ENCODE data around the gene DNTTIP2.

The DNTTIP2 gene

DNA sequence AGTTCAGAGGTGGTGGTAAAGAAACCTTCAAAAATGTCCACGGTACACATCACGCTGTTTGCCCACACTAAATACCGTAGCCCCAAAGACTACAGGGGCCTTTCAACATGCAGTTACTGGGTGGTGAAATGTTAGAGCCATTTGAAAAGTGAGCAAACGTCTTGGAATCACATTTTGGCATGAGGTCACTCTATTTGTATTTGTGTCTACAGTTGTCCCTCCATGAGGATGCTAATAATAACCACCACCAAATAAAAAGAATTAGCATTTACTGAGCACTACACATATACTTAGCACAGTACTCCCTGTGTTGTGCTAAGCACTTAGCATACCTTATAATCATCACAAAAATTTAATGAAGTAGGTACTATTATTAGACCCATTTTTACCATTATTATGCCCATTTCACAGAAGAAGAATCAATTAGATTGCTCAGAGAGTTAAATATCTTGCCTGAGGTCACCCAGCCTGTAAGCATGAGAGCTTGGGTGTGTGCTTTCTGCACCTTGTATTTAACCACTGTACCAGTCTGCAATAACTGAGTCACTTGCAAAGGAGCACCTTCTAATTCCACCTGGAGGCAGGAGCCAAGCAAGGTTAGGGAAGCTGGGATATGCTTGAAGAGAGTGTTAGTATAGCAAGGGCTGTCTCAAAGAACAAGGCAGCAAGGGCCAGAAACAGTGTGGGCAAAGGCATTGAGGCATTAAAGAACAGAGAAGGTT lies 57.4 kb downstream of the DNTTIP2 start:
- ChIA-PET CTCF (interaction anchor here (1.2 kb wide), 1 partner anchor 23 kb away, joined by 3 read pairs; no protein-coding TSS in a partner anchor), POLR2A (interaction anchor here (0.6 to 1.1 kb wide), 4 partner anchors 23 to 375 kb away, joined by 3 to 4 read pairs (median 3); no protein-coding TSS in a partner anchor)
- no peak for DNase-seq (ENCODE audit: extremely low spot score)
- TF ChIP-seq FOXK2 (IDR thresholded peaks at IDR 0.05) (no peak), FOXM1 (IDR thresholded peaks at IDR 0.05; ENCODE audit: borderline replicate concordance) (no peak), HDGF (IDR thresholded peaks at IDR 0.05; ENCODE audit: borderline replicate concordance) (no peak), BHLHE40 (IDR thresholded peaks at IDR 0.05; ENCODE audit: borderline replicate concordance) (no peak), LEF1 (IDR thresholded peaks at IDR 0.05; ENCODE audit: borderline replicate concordance) (no peak), SP1 (IDR thresholded peaks at IDR 0.05) (no peak), FOXA1 (IDR thresholded peaks at IDR 0.05) (no peak), TARDBP (IDR thresholded peaks at IDR 0.05) (no peak), SUZ12 (IDR thresholded peaks at IDR 0.05) (no peak)
- TF ChIP-seq, protein P1, sequence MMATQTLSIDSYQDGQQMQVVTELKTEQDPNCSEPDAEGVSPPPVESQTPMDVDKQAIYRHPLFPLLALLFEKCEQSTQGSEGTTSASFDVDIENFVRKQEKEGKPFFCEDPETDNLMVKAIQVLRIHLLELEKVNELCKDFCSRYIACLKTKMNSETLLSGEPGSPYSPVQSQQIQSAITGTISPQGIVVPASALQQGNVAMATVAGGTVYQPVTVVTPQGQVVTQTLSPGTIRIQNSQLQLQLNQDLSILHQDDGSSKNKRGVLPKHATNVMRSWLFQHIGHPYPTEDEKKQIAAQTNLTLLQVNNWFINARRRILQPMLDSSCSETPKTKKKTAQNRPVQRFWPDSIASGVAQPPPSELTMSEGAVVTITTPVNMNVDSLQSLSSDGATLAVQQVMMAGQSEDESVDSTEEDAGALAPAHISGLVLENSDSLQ (IDR thresholded peaks at IDR 0.05) = no peak

DNA sequence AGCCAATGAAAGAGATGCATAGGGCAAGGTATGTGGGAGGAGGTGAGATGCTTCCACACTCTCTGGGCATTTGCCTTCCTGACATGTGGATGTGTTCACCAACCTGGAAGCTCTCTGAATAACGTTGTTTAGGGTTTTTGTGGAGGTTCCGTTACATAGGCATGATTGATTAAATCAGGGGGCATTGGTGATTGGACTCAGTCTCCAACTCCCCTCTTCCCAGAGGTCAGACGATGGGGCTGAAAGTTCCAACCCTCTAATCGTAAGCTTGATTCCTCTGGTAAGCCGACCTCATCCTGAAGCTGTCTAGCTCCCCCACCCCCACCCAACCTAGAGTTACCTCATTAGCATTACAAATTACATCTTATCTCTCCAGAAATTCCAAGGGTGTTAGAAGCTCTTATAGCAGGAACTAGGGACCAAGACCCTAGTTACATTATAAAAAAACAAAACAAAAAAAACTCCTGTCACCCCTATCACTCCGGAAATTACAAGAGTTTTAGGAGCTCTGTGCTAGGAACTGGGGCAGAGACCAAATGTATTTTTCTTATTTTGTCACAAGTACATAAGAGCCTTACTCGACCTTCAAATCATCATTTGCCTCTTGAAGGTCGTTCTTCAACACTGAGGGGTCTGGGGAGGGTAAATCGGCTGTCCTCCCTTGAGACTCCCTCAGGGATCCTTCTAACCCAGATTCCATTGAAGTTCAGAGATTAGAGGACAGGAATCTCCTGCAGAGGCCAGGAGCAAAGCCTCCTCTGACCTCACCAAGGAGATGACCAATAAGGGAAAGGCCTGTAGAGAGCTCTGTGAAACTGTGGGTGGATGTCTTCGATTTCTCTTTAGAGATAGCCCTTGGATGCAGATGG lies 58.2 kb downstream of the DNTTIP2 start:
- no peak for TF ChIP-seq L3MBTL2 (conservative IDR thresholded peaks at IDR 0.05)
- no peak for TF ChIP-seq FOXA1 (IDR thresholded peaks at IDR 0.05)
- no peak for TF ChIP-seq LEF1 (IDR thresholded peaks at IDR 0.05; ENCODE audit: borderline replicate concordance)
- TF ChIP-seq ELF4 (IDR thresholded peaks at IDR 0.05) = no peak
- TF ChIP-seq BHLHE40 (IDR thresholded peaks at IDR 0.05; ENCODE audit: borderline replicate concordance) = no peak
- DNase-seq (ENCODE audit: extremely low spot score) = no peak
- POLR2A ChIA-PET = interaction anchor here (0.8 to 1.1 kb wide), 2 partner anchors 23 to 25 kb away, joined by 3 to 4 read pairs; no protein-coding TSS in a partner anchor
- CTCF ChIA-PET = interaction anchor here (1.4 kb wide), 1 partner anchor 23 kb away, joined by 3 read pairs; no protein-coding TSS in a partner anchor

DNA sequence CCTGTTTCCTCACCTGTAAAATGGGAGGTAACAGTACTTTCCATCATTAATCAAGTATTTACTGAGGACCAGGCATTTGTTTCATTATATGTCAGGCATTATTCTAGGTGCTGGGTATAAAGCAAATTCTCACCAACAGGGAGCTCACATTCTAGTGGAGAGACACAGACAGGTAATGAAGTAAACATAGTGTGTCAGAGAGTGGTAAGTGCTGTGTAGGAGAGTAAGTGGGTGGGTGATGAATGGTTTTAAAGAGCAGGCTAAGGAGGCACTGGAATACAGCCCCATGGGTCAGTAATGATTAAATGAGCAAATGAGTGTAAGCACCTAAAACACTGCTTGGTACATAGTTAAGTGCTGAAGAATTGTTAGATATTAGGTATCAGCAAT lies 60.4 kb downstream of the DNTTIP2 start:
- ChIA-PET CTCF (interaction anchor here (0.7 to 2.7 kb wide), 3 partner anchors 26 to 189 kb away, joined by 3 to 12 read pairs (median 10); no protein-coding TSS in a partner anchor), POLR2A (interaction anchor here (1.6 to 3.5 kb wide), 2 partner anchors 28 to 61 kb away, joined by 4 to 22 read pairs; partner anchors contain the start of gene DNTTIP2)
- no peak for DNase-seq (ENCODE audit: extremely low spot score)
- TF ChIP-seq ARNT (IDR thresholded peaks at IDR 0.05) (no peak), SP1 (IDR thresholded peaks at IDR 0.05) (no peak), ZNF384 (IDR thresholded peaks at IDR 0.05) (no peak), CTBP1 (IDR thresholded peaks at IDR 0.05; ENCODE audit: borderline replicate concordance) (no peak), TARDBP (IDR thresholded peaks at IDR 0.05) (no peak), FOXA1 (IDR thresholded peaks at IDR 0.05) (no peak), NFRKB (IDR thresholded peaks at IDR 0.05) (no peak), LEF1 (IDR thresholded peaks at IDR 0.05; ENCODE audit: borderline replicate concordance) (no peak), BHLHE40 (IDR thresholded peaks at IDR 0.05; ENCODE audit: borderline replicate concordance) (no peak), HDGF (IDR thresholded peaks at IDR 0.05; ENCODE audit: borderline replicate concordance) (no peak), SUZ12 (IDR thresholded peaks at IDR 0.05) (no peak), FOXK2 (IDR thresholded peaks at IDR 0.05) (no peak)
- TF ChIP-seq, protein P1 (IDR thresholded peaks at IDR 0.05) = no peak

DNA sequence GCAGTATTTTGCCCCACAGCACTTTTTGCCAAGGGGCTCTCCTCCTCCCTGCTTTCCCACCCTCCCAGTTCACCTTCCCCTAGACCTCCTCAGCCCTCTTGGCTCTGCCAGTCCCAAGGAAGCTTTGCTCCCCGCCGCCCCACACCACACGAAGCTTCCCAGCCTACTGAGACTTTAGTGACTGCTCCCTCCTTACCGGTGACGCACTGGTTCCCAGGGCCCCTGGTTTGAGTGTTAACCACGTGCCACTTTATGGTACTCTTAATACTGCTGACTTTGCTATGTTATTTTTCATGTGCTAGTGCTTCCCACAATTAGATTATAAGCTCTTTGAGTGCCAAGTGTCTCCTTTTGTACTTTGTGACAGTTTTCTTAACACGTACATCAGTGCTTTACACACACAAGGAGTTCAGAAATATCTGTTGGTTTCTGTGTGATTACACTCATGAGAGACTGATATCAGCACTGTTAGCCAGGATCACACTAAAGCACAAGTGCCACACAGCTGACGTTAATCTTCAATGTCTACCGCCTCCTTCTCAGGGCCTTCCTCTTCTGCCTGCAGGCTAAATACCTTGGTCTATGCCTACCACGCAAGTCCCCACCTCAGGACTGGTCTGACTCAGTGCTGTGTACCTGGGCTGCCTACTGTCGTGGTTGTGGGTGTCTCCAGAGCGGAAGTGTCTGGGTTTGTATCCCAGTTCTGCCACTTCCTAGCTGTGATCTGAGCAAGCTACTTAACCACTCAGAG lies 61.0 kb downstream of the DNTTIP2 start:
- ChIA-PET POLR2A (interaction anchor here (0.8 to 3.5 kb wide), 2 partner anchors 28 to 514 kb away, joined by 3 to 22 read pairs; no protein-coding TSS in a partner anchor), CTCF (interaction anchor here (0.6 to 2.7 kb wide), 5 partner anchors 27 to 189 kb away, joined by 3 to 12 read pairs (median 9); no protein-coding TSS in a partner anchor)
- DNase-seq (ENCODE audit: extremely low spot score) = no peak
- TF ChIP-seq HDGF (IDR thresholded peaks at IDR 0.05; ENCODE audit: borderline replicate concordance) (no peak), CTBP1 (IDR thresholded peaks at IDR 0.05; ENCODE audit: borderline replicate concordance) (no peak), SUZ12 (IDR thresholded peaks at IDR 0.05) (no peak), FOXA1 (IDR thresholded peaks at IDR 0.05) (no peak), BHLHE40 (IDR thresholded peaks at IDR 0.05; ENCODE audit: borderline replicate concordance) (no peak), ELF4 (IDR thresholded peaks at IDR 0.05) (no peak), ZNF384 (IDR thresholded peaks at IDR 0.05) (no peak)
- TF ChIP-seq, protein P1 (IDR thresholded peaks at IDR 0.05) = no peak
